HG02943 (cell line): ENCODE data around the gene KIF17.

Experiments
- ATAC-seq: cut with Tn5 transposase; IDR thresholded peaks from one replicate; pipeline ENCODE4 v1.9.1; 2021; ENCODE audit warnings: mild to moderate bottlenecking, low read depth, moderate library complexity; ENCODE audit not compliant: unreplicated experiment

Gene KIF17

GRCh38 chr1:20633190-20634064, 84.4 kb downstream of the KIF17 start, which contains the start of gene PINK1:
TSS of gene PINK1 (plus strand) at chr1:20633458. CDS start at chr1:20633549, 91 bp downstream.
- no peak for ATAC-seq

GRCh38 chr1:20632386-20632785, 85.4 kb downstream of the KIF17 start:
- no peak for ATAC-seq

GRCh38 chr1:20630729-20631128, 87.1 kb downstream of the KIF17 start:
- no peak for ATAC-seq

GRCh38 chr1:20626524-20626923, 91.3 kb downstream of the KIF17 start:
- no peak for ATAC-seq

GRCh38 chr1:20626098-20626427, 91.7 kb downstream of the KIF17 start:
- no peak for ATAC-seq

GRCh38 chr1:20625176-20626097, 92.4 kb downstream of the KIF17 start:
- no peak for ATAC-seq

GRCh38 chr1:20624709-20625108, 93.1 kb downstream of the KIF17 start:
- ATAC-seq = no peak

GRCh38 chr1:20621012-20621411, 96.8 kb downstream of the KIF17 start:
- ATAC-seq = no peak

- no peak for ATAC-seq
These were observed 97.8 kb downstream of the KIF17 start for GRCh38 chr1:20619999-20620398.

GRCh38 chr1:20618550-20618949, 99.3 kb downstream of the KIF17 start:
- no peak for ATAC-seq

GRCh38 chr1:20616847-20617487, 100.8 kb downstream of the KIF17 start:
- ATAC-seq = no peak

- ATAC-seq = no peak
These were observed 101.6 kb downstream of the KIF17 start for GRCh38 chr1:20615946-20616846.

GRCh38 chr1:20614131-20614579, 103.7 kb downstream of the KIF17 start:
- ATAC-seq = no peak
